ENCODE data around the gene CHRNA3. TPM values are rescaled to one million over a fixed set of nuclear protein-coding genes. Genes with fewer than 3 reads are reported as not detected.
"Not testable (repeated sequence)": the region's sequence is repeated elsewhere in the genome, so short reads cannot be mapped to it uniquely, and the experiment has no call there.

CHRNA3 gene
- total and polyA plus RNA-seq, 7 donors = 0.23 to 13.8 (median 6.9) TPM

GRCh38 chr15:78616506-78616905, 4.3 kb downstream of the CHRNA3 start:
- H3K36me3 ChIP-seq = no peaks in the 10 kb centered on the region
- intact Hi-C loops (cut with DNase I) = loop anchor here (5.0 kb wide), 1 partner anchor 196 kb away; the partner anchor contains the start of gene ADAMTS7
- H3K9me3 ChIP-seq = no peaks in the 10 kb centered on the region
- 73 to 83% methylated on average over 2 of the region's 2 CpGs for WGBS, 2 donors
- no peak for TF ChIP-seq POLR2AphosphoS5 (IDR thresholded peaks at IDR 0.05)
- no peak for TF ChIP-seq POLR2A (IDR thresholded peaks at IDR 0.05)
- no peak for TF ChIP-seq CTCF (IDR thresholded peaks at IDR 0.05)
- no peak for TF ChIP-seq EP300 (IDR thresholded peaks at IDR 0.05)
- peaks cover 0 to 28% (median 12%) of the 10 kb centered on the region in 3 donors for H3K27me3 ChIP-seq
- no peak for DNase-seq
- no peak overlapping the region for H3K4me3 ChIP-seq
- no peak overlapping the region for H3K27ac ChIP-seq
- H3K4me1 ChIP-seq = peaks cover 0 to 33% (median 27%) of the 10 kb centered on the region in 4 donors

- no peak for DNase-seq
- Histone ChIP-seq H3K9me3 (no peaks in the 10 kb centered on the region), H3K27ac (no peak overlapping the region), H3K27me3 (peaks cover 0 to 14% (median 5%) of the 10 kb centered on the region in 3 donors), H3K4me1 (peaks cover 0 to 22% (median 16%) of the 10 kb centered on the region in 4 donors), H3K36me3 (no peaks in the 10 kb centered on the region), H3K4me3 (no peak overlapping the region)
- TF ChIP-seq POLR2AphosphoS5 (IDR thresholded peaks at IDR 0.05) (no peak), EP300 (IDR thresholded peaks at IDR 0.05) (no peak), POLR2A (IDR thresholded peaks at IDR 0.05) (no peak), CTCF (IDR thresholded peaks at IDR 0.05) (no peak)
- intact Hi-C loops (cut with DNase I) = loop anchor here (5.0 kb wide), 1 partner anchor 197 kb away; the partner anchor contains the start of gene ADAMTS7
- WGBS, 2 donors = 65 to 90% methylated on average over 3 of the region's 3 CpGs
These were observed 5.6 kb downstream of the CHRNA3 start for GRCh38 chr15:78615151-78615589.

- TF ChIP-seq POLR2A (IDR thresholded peaks at IDR 0.05) (no peak), CTCF (IDR thresholded peaks at IDR 0.05) (no peak), POLR2AphosphoS5 (IDR thresholded peaks at IDR 0.05) (no peak), EP300 (IDR thresholded peaks at IDR 0.05) (no peak)
- H3K9me3 ChIP-seq = no peaks in the 10 kb centered on the region
- intact Hi-C loops (cut with DNase I) = no loop called here
- no peak for DNase-seq
- H3K4me3 ChIP-seq = no peak overlapping the region
- H3K36me3 ChIP-seq = no peaks in the 10 kb centered on the region
- WGBS, 2 donors = 22 to 56% methylated on average over 3 of the region's 3 CpGs
- peaks cover 0 to 10% (median 5%) of the 10 kb centered on the region in 4 donors for H3K4me1 ChIP-seq
- H3K27me3 ChIP-seq = peaks cover 0 to 3% (median 0%) of the 10 kb centered on the region in 3 donors
- no peak overlapping the region for H3K27ac ChIP-seq
These were observed 6.8 kb downstream of the CHRNA3 start for GRCh38 chr15:78614021-78614420.

- WGBS, 2 donors = 88 to 100% methylated on average over 2 to 3 of the region's 3 CpGs
These were observed 11.2 kb downstream of the CHRNA3 start for GRCh38 chr15:78609551-78609950.

GRCh38 chr15:78605680-78606079, 15.1 kb downstream of the CHRNA3 start:
- 81 to 89% methylated on average over 4 of the region's 4 CpGs for WGBS, 2 donors
- intact Hi-C loops (cut with DNase I) = no loop called here

More at GRCh38 chr15:78609551-78609950, 11.2 kb downstream of the CHRNA3 start:
- H3K9me3 ChIP-seq; H3K36me3 ChIP-seq; H3K4me3 ChIP-seq; H3K27ac ChIP-seq; H3K4me1 ChIP-seq; DNase-seq; H3K27me3 ChIP-seq; intact Hi-C loops (cut with DNase I): not testable (repeated sequence)

More at GRCh38 chr15:78605680-78606079, 15.1 kb downstream of the CHRNA3 start:
- Histone ChIP-seq H3K4me1 (no peaks in the 10 kb centered on the region), H3K36me3 (peaks cover 0 to 7% (median 0%) of the 10 kb centered on the region in 4 donors), H3K9me3 (no peaks in the 10 kb centered on the region), H3K27ac (no peak overlapping the region), H3K4me3 (no peak overlapping the region), H3K27me3 (no peaks in the 10 kb centered on the region)
- TF ChIP-seq EP300 (IDR thresholded peaks at IDR 0.05) (no peak), CTCF (IDR thresholded peaks at IDR 0.05) (no peak), POLR2A (IDR thresholded peaks at IDR 0.05) (no peak), POLR2AphosphoS5 (IDR thresholded peaks at IDR 0.05) (no peak)
- DNase-seq = no peak
